K562 (cell line): ENCODE data around the gene ERP44. TPM values are rescaled to one million over a fixed set of nuclear protein-coding genes. Genes with fewer than 3 reads are reported as not detected.
A peak's percentile ranks its signal among the peaks of the same experiment; 100 is the strongest.

ENCODE experiments used
- ATAC-seq: fragments of 200-7000 bp; cut with Tn5 transposase; 3 replicates; pipeline ENCODE4 v1.9.1; 2020; ENCODE audit warnings: moderate library complexity
- BruUV-seq: library from RNA; stranded (reverse); fragments of 400-500 nt; replicated peaks from 2 replicates; lab custom pipeline; 2021; lab: Mats Ljungman, UMichigan
- CTCF ChIA-PET: fragments of 300-600 bp; formaldehyde crosslinking; extraction: SDS; loops from one replicate; lab custom pipeline; 2021; ENCODE audit warnings: low intra/inter-chr PET ratio; lab: Yijun Ruan, JAX
- POLR2A ChIA-PET: fragments of 300-600, 350-650 bp; sonication (Branson Sonifier 250); formaldehyde crosslinking; extraction: SDS; loops from one replicate; lab custom pipeline; 2021; ENCODE audit warnings: antibody characterized with exemption, inconsistent platforms; lab: Yijun Ruan, JAX
- DNase-seq, 4 experiments: peaks; one replicate each; pipeline versions ENCODE4 v3.0.0 to v3.0.0-alpha.2; 2011 to 2018; ENCODE audit warnings: low spot score in 3 of 4, mixed read lengths in 3 of 4; ENCODE audit errors: extremely low read depth in 1 of 4
- FAIRE-seq: peaks from 2 replicates; lab custom pipeline; 2011; peaks lifted over from hg19 to GRCh38; lab: Jason Lieb, UNC
- H2AFZ ChIP-seq: 2 replicates; pipeline ENCODE4 v1.6.0; 2011; ENCODE audit warnings: low read depth, low read length, control low read depth, inconsistent platforms
- H3K27ac ChIP-seq: fragments of 200-600 bp; 3 replicates; pipeline ENCODE4 v1.8.0; 2011; ENCODE audit warnings: low read depth, mild to moderate bottlenecking, control low read depth, inconsistent platforms, low read length, moderate library complexity, mixed read lengths; ENCODE audit errors: extremely low read depth
- H3K27me3 ChIP-seq, 2 experiments: fragments of 300-600 bp in 1 of 2; 2 replicates in 1 of 2; 3 replicates in 1 of 2; pipeline versions ENCODE4 v1.6.0 to v1.8.0; 2011; ENCODE audit warnings: inconsistent platforms in 2 of 2, low read length in 2 of 2, mild to moderate bottlenecking in 1 of 2, mixed read lengths in 1 of 2, moderate library complexity in 1 of 2; ENCODE audit not compliant: control insufficient read depth in 2 of 2, insufficient read depth in 2 of 2
- H3K36me3 ChIP-seq: fragments of 300-600 bp; 3 replicates; pipeline ENCODE4 v1.8.0; 2011; ENCODE audit warnings: mild to moderate bottlenecking, low read length, inconsistent platforms; ENCODE audit not compliant: control insufficient read depth, insufficient read depth
- H3K4me1 ChIP-seq, 2 experiments: fragments of 200-600 bp in 1 of 2; replicated peaks in 1 of 2; 2 replicates in 1 of 2; 3 replicates in 1 of 2; pipeline versions ENCODE4 v1.5.1 to v1.8.0; 2011; ENCODE audit warnings: inconsistent platforms in 2 of 2, low read length in 2 of 2, mild to moderate bottlenecking in 1 of 2, mixed read lengths in 1 of 2, moderate library complexity in 1 of 2; ENCODE audit not compliant: control insufficient read depth in 2 of 2, insufficient read depth in 2 of 2
- H3K4me2 ChIP-seq: 2 replicates; pipeline ENCODE4 v1.6.1; 2011; ENCODE audit warnings: low read length, control low read depth, inconsistent platforms, mixed read lengths; ENCODE audit not compliant: insufficient read depth
- H3K4me3 ChIP-seq: fragments of 200-600 bp; sonication (generic), shearing (Covaris generic); 2 replicates; pipeline ENCODE4 v1.5.1; 2016; ENCODE audit warnings: control low read depth, inconsistent platforms
- H3K79me2 ChIP-seq: fragments of 200-600 bp; 3 replicates; pipeline ENCODE4 v1.8.0; 2011; ENCODE audit warnings: low read length, inconsistent platforms; ENCODE audit not compliant: control insufficient read depth, insufficient read depth
- H3K9ac ChIP-seq, 2 experiments: 2 replicates each; pipeline versions ENCODE4 v1.6.0 to v1.6.1; 2011; ENCODE audit warnings: low read depth in 2 of 2, low read length in 2 of 2, control low read depth in 1 of 2, inconsistent platforms in 1 of 2, mild to moderate bottlenecking in 1 of 2, mixed read lengths in 1 of 2; ENCODE audit not compliant: insufficient read depth in 1 of 2
- H3K9me1 ChIP-seq: one replicate; pipeline ENCODE4 v1.6.0; 2011; ENCODE audit warnings: inconsistent platforms, mild to moderate bottlenecking, low read length, moderate library complexity; ENCODE audit not compliant: control insufficient read depth, insufficient read depth
- H3K9me3 ChIP-seq: replicated peaks from 2 replicates; pipeline ENCODE4 v1.5.1; 2011; ENCODE audit warnings: low read depth, low read length, inconsistent platforms; ENCODE audit not compliant: control insufficient read depth, insufficient read depth
- H4K20me1 ChIP-seq: replicated peaks from 2 replicates; pipeline ENCODE4 v1.6.1; 2011; ENCODE audit warnings: low read length, inconsistent platforms, mixed read lengths; ENCODE audit not compliant: control insufficient read depth, insufficient read depth
- ARNT ChIP-seq, 2 experiments: fragments of 450-650 bp; IDR thresholded peaks; 2 replicates each; pipeline ENCODE4 v1.6.1; 2016; ENCODE audit warnings: mild to moderate bottlenecking in 1 of 2
- CBFA2T3 ChIP-seq: fragments of 450-650 bp; IDR thresholded peaks from 2 replicates; pipeline ENCODE4 v1.6.1; 2017
- DPF2 ChIP-seq: fragments of 450-650 bp; IDR thresholded peaks from 2 replicates; pipeline ENCODE4 v1.6.1; 2016
- E2F3 ChIP-seq: fragments of 250-450 bp; sonication (Bioruptor Pico); IDR thresholded peaks from 2 replicates; pipeline ENCODE4 v1.4.0; 2020; ENCODE audit warnings: mild to moderate bottlenecking
- ESRRB ChIP-seq: fragments of 250-450 bp; sonication (Bioruptor Pico); IDR thresholded peaks from 2 replicates; pipeline ENCODE4 v1.5.0; 2020; ENCODE audit warnings: mild to moderate bottlenecking, moderate library complexity, borderline replicate concordance
- FOSL1 ChIP-seq: fragments of 200-800 bp; sonication (Bioruptor generic); conservative IDR thresholded peaks from 2 replicates; pipeline ENCODE4 v1.6.1; 2016; ENCODE audit warnings: missing genetic modification characterization, missing compliant biosample characterization
- GATAD2B ChIP-seq: fragments of 450-650 bp; IDR thresholded peaks from 2 replicates; pipeline ENCODE4 v1.6.1; 2017; ENCODE audit warnings: mild to moderate bottlenecking, borderline replicate concordance
- GTF2E2 ChIP-seq: fragments of 200-800 bp; sonication (Bioruptor generic); IDR thresholded peaks from 2 replicates; pipeline ENCODE4 v1.6.1; 2016; ENCODE audit warnings: missing genetic modification characterization, missing compliant biosample characterization
- ILK ChIP-seq: fragments of 450-650 bp; IDR thresholded peaks from 2 replicates; pipeline ENCODE4 v1.6.1; 2016; ENCODE audit warnings: missing genetic modification characterization, low read depth, mild to moderate bottlenecking, missing compliant biosample characterization, moderate library complexity, borderline replicate concordance
- RAD21 ChIP-seq, 2 experiments: fragments of 250-450 bp in 1 of 2; fragments of 450-650 bp in 1 of 2; sonication (Bioruptor Pico) in 1 of 2; formaldehyde crosslinking in 1 of 2; IDR thresholded peaks in 1 of 2; conservative IDR thresholded peaks in 1 of 2; 2 replicates each; pipeline versions ENCODE4 v1.4.0 to v1.8.0; 2020 to 2022; ENCODE audit warnings: mild to moderate bottlenecking in 2 of 2, moderate library complexity in 1 of 2
- SIX5 ChIP-seq, 2 experiments: IDR thresholded peaks; 2 replicates each; pipeline ENCODE4 v1.6.1; 2011; ENCODE audit warnings: low read length in 2 of 2, borderline replicate concordance in 1 of 2, low read depth in 1 of 2, mild to moderate bottlenecking in 1 of 2, moderate library complexity in 1 of 2; ENCODE audit not compliant: insufficient read depth in 1 of 2
- SMARCE1 ChIP-seq: fragments of 450-650 bp; IDR thresholded peaks from 2 replicates; pipeline ENCODE4 v1.7.1; 2016; ENCODE audit warnings: mild to moderate bottlenecking
- SREBF2 ChIP-seq: sonication (generic); formaldehyde crosslinking; IDR thresholded peaks from 2 replicates; pipeline ENCODE4 v1.4.0; 2020; ENCODE audit warnings: mild to moderate bottlenecking, missing genetic modification reagents
- SRSF1 ChIP-seq: fragments of 200-400 bp; formaldehyde crosslinking; IDR thresholded peaks from 2 replicates; pipeline ENCODE4 v1.6.1; 2017; ENCODE audit warnings: mild to moderate bottlenecking, low read depth, low read length, moderate library complexity
- TAF7 ChIP-seq: fragments of 450-650 bp; IDR thresholded peaks from 2 replicates; pipeline ENCODE4 v1.6.1; 2016; ENCODE audit warnings: missing genetic modification characterization, missing compliant biosample characterization
- TCF3 ChIP-seq: sonication (generic); formaldehyde crosslinking; IDR thresholded peaks from 2 replicates; pipeline ENCODE4 v1.4.0; 2020; ENCODE audit warnings: mild to moderate bottlenecking, missing genetic modification reagents
- TEAD4 ChIP-seq, 2 experiments: sonication (generic) in 1 of 2; formaldehyde crosslinking in 1 of 2; IDR thresholded peaks; 2 replicates each; pipeline versions ENCODE4 v1.6.1 to v1.8.0; 2012 to 2022; ENCODE audit warnings: borderline replicate concordance in 1 of 2, inconsistent platforms in 1 of 2, low read length in 1 of 2, mild to moderate bottlenecking in 1 of 2, missing genetic modification reagents in 1 of 2
- THRAP3 ChIP-seq: fragments of 450-650 bp; IDR thresholded peaks from 2 replicates; pipeline ENCODE4 v1.6.1; 2016; ENCODE audit warnings: mild to moderate bottlenecking, inconsistent platforms, borderline replicate concordance
- TRIM28 ChIP-seq: fragments of 450-650 bp; IDR thresholded peaks from 2 replicates; pipeline ENCODE4 v1.6.1; 2017
- WHSC1 ChIP-seq: IDR thresholded peaks from one replicate; pipeline ENCODE4 v1.6.1; 2012; ENCODE audit warnings: low read length, control low read depth, inconsistent platforms
- YBX1 ChIP-seq: fragments of 450-650 bp; IDR thresholded peaks from 2 replicates; pipeline ENCODE4 v1.7.1; 2016; ENCODE audit warnings: mild to moderate bottlenecking
- ZC3H4 ChIP-seq: sonication (generic); formaldehyde crosslinking; IDR thresholded peaks from 2 replicates; pipeline ENCODE4 v1.9.0; 2021; ENCODE audit warnings: missing genetic modification reagents, borderline replicate concordance
- ZNF444 ChIP-seq: fragments of 250-450 bp; sonication (Bioruptor Pico); IDR thresholded peaks from 2 replicates; pipeline ENCODE4 v1.4.0; 2020; ENCODE audit warnings: mild to moderate bottlenecking, moderate library complexity
- ZNF830 ChIP-seq: fragments of 250-450 bp; sonication (Bioruptor Pico); IDR thresholded peaks from 2 replicates; pipeline ENCODE4 v1.5.0; 2021; ENCODE audit warnings: mild to moderate bottlenecking
- WGBS: fragments of 100-300 bp; shearing (Covaris generic); methylation state at CpG from one replicate; pipeline ENCODE4 v1.1.6; 2016; ENCODE audit warnings: low coverage, mixed read lengths; ENCODE audit not compliant: insufficient coverage; ENCODE audit errors: missing lambda C conversion rate; 5-methylcytosine and 5-hydroxymethylcytosine counted together
- in situ Hi-C: fragments of 300-500 bp; cut with MboI; formaldehyde crosslinking; loops from 4 replicates; pipeline ENCODE4 v1.15.0; 2018; ENCODE audit warnings: inconsistent platforms, mixed read lengths
- intact Hi-C: fragments of 100-400 bp; cut with micrococcal nuclease; formaldehyde crosslinking; loops from 2 replicates; pipeline ENCODE4 v1.14.2; 2022
- polyA plus RNA-seq, 8 experiments: library from polyadenylated mRNA; depleted of rRNA in 4 of 8; stranded (reverse) in 5 of 8; unstranded in 3 of 8; fragments of >200 nt; fragmentation: Nextera tagmentation in 2 of 8; fragmentation: Illumina TruSeq in 1 of 8; extraction: Ambion mirVana in 2 of 8; extraction: Trizol in 1 of 8; gene quantifications; 2 replicates each; pipeline versions ENCODE4 v1.2.1 to v1.2.3, GENCODE V29; 2011 to 2014; ENCODE audit warnings: inconsistent platforms in 1 of 8, missing spikeins in 1 of 8
- total RNA-seq, 7 experiments: library from RNA; depleted of rRNA in 6 of 7; stranded (reverse); fragments of >200 nt in 6 of 7; fragmentation: Illumina TruSeq in 2 of 7; extraction: Trizol in 2 of 7; gene quantifications; 2 replicates each; pipeline versions ENCODE4 v1.2.1 to v1.2.3, GENCODE V29; 2011 to 2021; ENCODE audit warnings: low replicate concordance in 1 of 7
- TF ChIP-seq, protein P1 (sequence below): fragments of 250-450 bp; sonication (Bioruptor Pico); IDR thresholded peaks from 2 replicates; pipeline ENCODE4 v1.4.0; 2020; ENCODE audit warnings: mild to moderate bottlenecking

The ERP44 gene
- total and polyA plus RNA-seq, 9 of the 15 experiments (the other 6 are each of a cell fraction or from before 2014, with no cell fraction given): 9.2 to 23.4 (median 13.6) TPM

- Histone ChIP-seq H3K36me3 (peaks cover 10% of the 10 kb centered on the region; the same call in 1 of the 3 replicates), H3K9me3 (no peaks in the 10 kb centered on the region), H3K4me1 (peaks cover 0 to 7% of the 10 kb centered on the region in 2 experiments; a peak in 2 of 5 replicates), H3K9me1 (no peaks in the 10 kb centered on the region), H3K4me2 (peak overlapping the region; percentile 24; the same call in 1 of the 2 replicates), H3K4me3 (no peak overlapping the region), H3K27ac (peak overlapping the region; percentile 34; the same call in 1 of the 3 replicates), H3K27me3 (no peaks in the 10 kb centered on the region), H3K9ac (no peak overlapping the region), H4K20me1 (no peaks in the 10 kb centered on the region), H3K79me2 (peaks cover 10% of the 10 kb centered on the region; the same call in 2 of the 3 replicates), H2AFZ (0 out of 2 replicates have a peak overlapping the region, but pooled peaks have one; percentile 14)
- in situ Hi-C loops (loop anchor here (10.0 kb wide), 1 partner anchor 88 kb away; no protein-coding TSS in a partner anchor), intact Hi-C loops (no loop called here)
- POLR2A ChIA-PET: interaction anchor here (1.7 kb wide), 1 partner anchor 13 kb away, joined by 4 read pairs; no protein-coding TSS in a partner anchor
- DNase-seq (peak; percentile 15 to 25 (median 20)), ATAC-seq (peak; percentile 47; the same call in 2 of the 3 replicates), FAIRE-seq (peak; percentile 70)
- CTCF ChIA-PET: no interaction called here
- 21% methylated on average over 2 of the region's 2 CpGs for WGBS
- BruUV-seq: no TSS peak
- TF ChIP-seq, protein P1, sequence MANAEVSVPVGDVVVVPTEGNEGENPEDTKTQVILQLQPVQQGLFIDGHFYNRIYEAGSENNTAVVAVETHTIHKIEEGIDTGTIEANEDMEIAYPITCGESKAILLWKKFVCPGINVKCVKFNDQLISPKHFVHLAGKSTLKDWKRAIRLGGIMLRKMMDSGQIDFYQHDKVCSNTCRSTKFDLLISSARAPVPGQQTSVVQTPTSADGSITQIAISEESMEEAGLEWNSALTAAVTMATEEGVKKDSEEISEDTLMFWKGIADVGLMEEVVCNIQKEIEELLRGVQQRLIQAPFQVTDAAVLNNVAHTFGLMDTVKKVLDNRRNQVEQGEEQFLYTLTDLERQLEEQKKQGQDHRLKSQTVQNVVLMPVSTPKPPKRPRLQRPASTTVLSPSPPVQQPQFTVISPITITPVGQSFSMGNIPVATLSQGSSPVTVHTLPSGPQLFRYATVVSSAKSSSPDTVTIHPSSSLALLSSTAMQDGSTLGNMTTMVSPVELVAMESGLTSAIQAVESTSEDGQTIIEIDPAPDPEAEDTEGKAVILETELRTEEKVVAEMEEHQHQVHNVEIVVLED (CRISPR knock-in tag): no peak
- TF ChIP-seq THRAP3 (no peak), WHSC1 (no peak), SRSF1 (no peak), E2F3 (CRISPR knock-in tag) (no peak), SREBF2 (CRISPR knock-in tag) (no peak), ESRRB (CRISPR knock-in tag) (no peak), SMARCE1 (peak; percentile 80; the same call in 1 of the 2 replicates), TAF7 (tag) (no peak), DPF2 (peak; percentile 53; the same call in 1 of the 2 replicates), GTF2E2 (tag) (no peak), ILK (tag) (no peak), TEAD4 (IDR thresholded peaks at IDR 0.05; ENCODE audit: low read length) (peak; percentile 67; the same call in 1 of the 2 replicates), TEAD4 (CRISPR knock-in tag; IDR thresholded peaks at IDR 0.05; ENCODE audit: borderline replicate concordance) (no peak), RAD21 (CRISPR knock-in tag; conservative IDR thresholded peaks at IDR 0.05 in 1 of 2, IDR thresholded peaks at IDR 0.05 in 1 of 2) (no peak), TCF3 (CRISPR knock-in tag) (peak; percentile 55), CBFA2T3 (peak; percentile 60), SIX5 (IDR thresholded peaks at IDR 0.05; ENCODE audit: borderline replicate concordance in 1 of 2, insufficient read depth in 1 of 2, low read depth in 1 of 2, low read length in 2 of 2) (no peak), FOSL1 (tag) (peak; percentile 66; the same call in 1 of the 2 replicates), TRIM28 (no peak), ZNF830 (CRISPR knock-in tag) (no peak), GATAD2B (peak; percentile 29; the same call in 1 of the 2 replicates), ZC3H4 (CRISPR knock-in tag) (no peak), YBX1 (no peak), ARNT (IDR thresholded peaks at IDR 0.05) (no peak), ZNF444 (no peak)
These were observed 27.6 kb upstream of the ERP44 start for GRCh38 chr9:100126423-100126822.
